Osteoblast (primary cell): ENCODE results near the gene RPL23. TPM values are rescaled to one million over a fixed set of nuclear protein-coding genes. Genes with fewer than 3 reads are reported as not detected.

ENCODE experiments used
- DNase-seq: peaks from one replicate; pipeline ENCODE4 v3.0.0; 2011; ENCODE audit warnings: low spot score, mixed read lengths; ENCODE audit not compliant: insufficient read length; ENCODE audit errors: missing footprints
- H2AFZ ChIP-seq: 2 replicates; pipeline ENCODE4 v1.6.0; 2011; ENCODE audit warnings: mild to moderate bottlenecking, low read length
- H3K27ac ChIP-seq: 2 replicates; pipeline ENCODE4 v1.5.1; 2011; ENCODE audit warnings: mild to moderate bottlenecking, low read depth, low read length, moderate library complexity
- H3K27me3 ChIP-seq: 2 replicates; pipeline ENCODE4 v1.6.0; 2012; ENCODE audit warnings: mild to moderate bottlenecking, control low read depth, inconsistent platforms, low read length, moderate library complexity; ENCODE audit not compliant: insufficient read depth
- H3K36me3 ChIP-seq: 2 replicates; pipeline ENCODE4 v1.5.1; 2011; ENCODE audit warnings: mild to moderate bottlenecking, low read length, control low read depth, moderate library complexity; ENCODE audit not compliant: insufficient read depth
- H3K4me1 ChIP-seq: 2 replicates; pipeline ENCODE4 v1.5.1; 2011; ENCODE audit warnings: mild to moderate bottlenecking, low read length, control low read depth, moderate library complexity; ENCODE audit not compliant: insufficient read depth
- H3K4me2 ChIP-seq: 2 replicates; pipeline ENCODE4 v1.6.0; 2011; ENCODE audit warnings: mild to moderate bottlenecking, low read length; ENCODE audit not compliant: insufficient read depth
- H3K4me3 ChIP-seq: fragments of 200-600 bp; sonication (generic); 3 replicates; pipeline ENCODE4 v1.5.1; 2012; ENCODE audit warnings: mild to moderate bottlenecking, low read length, inconsistent platforms; ENCODE audit not compliant: insufficient read depth
- H3K79me2 ChIP-seq: 2 replicates; pipeline ENCODE4 v1.6.0; 2012; ENCODE audit warnings: mild to moderate bottlenecking, low read length, control low read depth, inconsistent platforms; ENCODE audit not compliant: insufficient read depth
- H3K9me3 ChIP-seq: 2 replicates; pipeline ENCODE4 v1.5.1; 2011; ENCODE audit warnings: low read depth, low read length, control low read depth
- H4K20me1 ChIP-seq: 2 replicates; pipeline ENCODE4 v1.6.0; 2012; ENCODE audit warnings: mild to moderate bottlenecking, low read length, control low read depth; ENCODE audit not compliant: insufficient read depth
- total RNA-seq: library from RNA; depleted of rRNA; stranded (reverse); fragments of >200 nt; gene quantifications from 2 replicates; pipeline ENCODE4 v1.2.3, GENCODE V29; 2012
- TF ChIP-seq, protein P1 (sequence below): IDR thresholded peaks from 2 replicates; pipeline ENCODE4 v1.5.1; 2011; ENCODE audit warnings: mild to moderate bottlenecking, low read depth, low read length, moderate library complexity; ENCODE audit errors: extremely low read depth

RPL23 gene
- total RNA-seq, 1 donor, result 821 TPM

DNA sequence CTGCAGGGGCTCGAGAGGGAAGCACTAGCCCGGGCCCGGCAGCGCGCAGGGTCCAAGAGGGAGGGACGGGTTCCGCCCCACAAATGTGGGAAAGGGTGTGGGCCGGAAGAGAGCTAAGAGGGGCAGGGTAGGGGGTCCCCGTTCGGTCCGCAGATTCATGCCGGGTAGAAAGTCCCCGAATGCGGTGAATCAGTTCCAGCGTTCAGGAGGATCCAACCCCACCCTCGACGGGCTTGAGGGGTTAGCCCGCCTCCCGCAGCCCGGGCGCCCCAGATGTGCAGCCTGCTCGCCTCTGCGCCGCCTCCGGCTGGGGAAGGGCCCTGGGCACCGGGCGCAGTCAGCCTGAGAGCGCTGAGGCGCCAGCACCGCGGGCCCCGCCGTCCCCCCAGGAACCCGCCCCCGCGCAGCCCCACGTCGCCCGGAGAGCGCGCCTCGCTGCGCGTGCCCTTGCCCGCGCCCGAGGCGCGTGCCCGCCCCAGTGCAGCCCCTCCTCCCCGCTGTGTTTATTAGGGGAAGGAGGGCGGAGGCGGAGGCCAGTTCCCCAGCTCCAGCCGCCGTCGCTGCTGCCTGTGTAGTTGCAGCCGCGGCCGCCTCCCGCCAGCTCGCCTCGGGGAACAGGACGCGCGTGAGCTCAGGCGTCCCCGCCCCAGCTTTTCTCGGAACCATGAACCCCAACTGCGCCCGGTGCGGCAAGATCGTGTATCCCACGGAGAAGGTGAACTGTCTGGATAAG lies 16.2 kb upstream of the RPL23 start, which contains the start of gene LASP1:
LASP1 (plus strand) TSS at position 533 of the 733 bp plus-strand sequence; CDS start at position 665, 132 bp downstream.
- Histone ChIP-seq H3K36me3 (peaks cover 10% of the 10 kb centered on the region), H3K79me2 (peaks cover 48% of the 10 kb centered on the region), H3K27me3 (no peaks in the 10 kb centered on the region), H3K4me1 (peaks cover 45% of the 10 kb centered on the region), H4K20me1 (peaks cover 37% of the 10 kb centered on the region), H3K4me3 (peak within 1 kb of the TSS; percentile 100), H2AFZ (peak within 1 kb of the TSS; percentile 86), H3K27ac (peak within 1 kb of the TSS; percentile 82), H3K4me2 (peak within 1 kb of the TSS; percentile 94), H3K9me3 (no peaks in the 10 kb centered on the region)
- TF ChIP-seq, protein P1, sequence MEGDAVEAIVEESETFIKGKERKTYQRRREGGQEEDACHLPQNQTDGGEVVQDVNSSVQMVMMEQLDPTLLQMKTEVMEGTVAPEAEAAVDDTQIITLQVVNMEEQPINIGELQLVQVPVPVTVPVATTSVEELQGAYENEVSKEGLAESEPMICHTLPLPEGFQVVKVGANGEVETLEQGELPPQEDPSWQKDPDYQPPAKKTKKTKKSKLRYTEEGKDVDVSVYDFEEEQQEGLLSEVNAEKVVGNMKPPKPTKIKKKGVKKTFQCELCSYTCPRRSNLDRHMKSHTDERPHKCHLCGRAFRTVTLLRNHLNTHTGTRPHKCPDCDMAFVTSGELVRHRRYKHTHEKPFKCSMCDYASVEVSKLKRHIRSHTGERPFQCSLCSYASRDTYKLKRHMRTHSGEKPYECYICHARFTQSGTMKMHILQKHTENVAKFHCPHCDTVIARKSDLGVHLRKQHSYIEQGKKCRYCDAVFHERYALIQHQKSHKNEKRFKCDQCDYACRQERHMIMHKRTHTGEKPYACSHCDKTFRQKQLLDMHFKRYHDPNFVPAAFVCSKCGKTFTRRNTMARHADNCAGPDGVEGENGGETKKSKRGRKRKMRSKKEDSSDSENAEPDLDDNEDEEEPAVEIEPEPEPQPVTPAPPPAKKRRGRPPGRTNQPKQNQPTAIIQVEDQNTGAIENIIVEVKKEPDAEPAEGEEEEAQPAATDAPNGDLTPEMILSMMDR, result no peak
- peak; percentile 97 for DNase-seq

DNA sequence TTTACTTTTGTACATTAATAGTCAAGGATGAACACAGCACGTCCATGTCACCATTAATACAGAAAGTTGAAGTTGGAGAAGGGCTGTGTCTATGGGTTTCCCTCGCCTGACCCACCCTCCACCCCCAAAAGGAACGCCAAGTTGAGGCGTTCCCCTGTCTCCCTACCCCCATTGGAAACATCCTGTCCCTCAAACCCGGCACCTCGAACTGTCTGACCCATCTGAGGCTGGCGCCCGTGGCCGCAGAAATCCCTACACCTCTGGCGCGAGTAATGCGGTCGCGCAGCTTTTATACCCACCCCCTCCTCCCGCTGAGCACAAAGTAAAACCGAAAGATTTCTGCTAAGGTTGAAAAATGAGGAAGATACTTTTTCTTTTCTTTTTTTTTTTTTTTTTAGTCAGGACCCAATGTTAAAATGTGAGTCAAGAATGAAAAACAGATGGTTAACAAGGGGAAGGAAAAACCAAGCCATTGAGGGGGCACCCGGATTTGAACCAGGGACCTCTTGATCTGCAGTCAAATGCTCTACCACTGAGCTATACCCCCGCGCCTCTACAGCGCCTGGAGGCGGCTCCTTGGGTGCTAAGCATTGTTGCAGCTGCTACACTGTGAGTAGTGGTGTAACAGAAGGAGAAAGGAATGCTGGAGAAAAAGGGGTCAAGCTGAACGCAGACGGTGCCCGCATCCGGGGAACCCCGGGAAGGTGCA lies 15.4 kb upstream of the RPL23 start:
- TF ChIP-seq, protein P1, result peak; percentile 43
- H3K4me3 ChIP-seq, result peak overlapping the region; percentile 100
- H3K9me3 ChIP-seq, result no peaks in the 10 kb centered on the region
- H4K20me1 ChIP-seq, result peaks cover 30% of the 10 kb centered on the region
- peaks cover 41% of the 10 kb centered on the region for H3K79me2 ChIP-seq
- peak overlapping the region; percentile 82 for H3K27ac ChIP-seq
- DNase-seq, result peak; percentile 95
- peaks cover 40% of the 10 kb centered on the region for H3K4me1 ChIP-seq
- peak overlapping the region; percentile 83 for H3K4me2 ChIP-seq
- H3K36me3 ChIP-seq, result peaks cover 10% of the 10 kb centered on the region
- peak overlapping the region; percentile 86 for H2AFZ ChIP-seq
- no peaks in the 10 kb centered on the region for H3K27me3 ChIP-seq

DNA sequence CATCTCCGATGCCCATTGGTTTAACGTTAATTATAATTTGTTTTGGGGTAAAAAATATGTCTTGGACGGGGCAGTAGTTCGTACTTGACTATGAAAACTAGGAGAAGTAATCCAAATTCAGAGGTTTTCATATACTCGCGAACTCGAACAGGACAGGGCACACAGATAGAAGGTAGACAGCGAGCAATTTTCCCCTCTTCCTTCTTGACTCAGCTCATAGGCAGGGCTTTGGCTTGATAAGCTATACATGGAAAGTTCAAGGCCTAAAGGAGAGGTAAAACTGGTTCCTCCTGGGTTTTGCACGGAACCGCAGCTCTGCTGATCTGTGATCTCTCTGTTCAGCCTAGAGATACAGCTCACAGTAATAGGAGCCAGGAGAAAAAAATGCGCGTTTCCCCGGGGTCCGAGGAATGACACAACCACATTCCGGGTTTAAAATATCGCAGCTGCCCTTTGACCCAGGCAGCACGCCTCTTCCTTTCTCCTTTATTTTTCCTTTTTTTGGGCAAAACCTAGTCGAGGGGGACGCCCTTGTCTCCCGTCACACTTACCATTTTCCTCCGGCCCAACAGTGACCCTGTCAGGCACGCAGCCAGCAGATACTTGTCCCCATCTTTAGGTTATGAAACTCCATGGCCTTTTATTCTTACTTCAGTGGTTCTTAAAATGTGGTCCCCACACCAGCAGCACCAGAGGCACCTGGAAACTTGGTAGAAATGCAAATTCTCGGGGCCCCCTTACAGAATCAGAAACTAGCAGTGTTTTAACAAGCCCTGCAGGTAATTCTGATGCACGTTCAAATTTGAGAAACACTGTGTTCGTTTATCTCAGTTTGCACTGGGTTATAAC lies 14.7 kb upstream of the RPL23 start:
- Histone ChIP-seq H3K4me3 (peak overlapping the region; percentile 100), H2AFZ (peak overlapping the region; percentile 86), H3K27me3 (no peaks in the 10 kb centered on the region), H3K4me1 (peaks cover 38% of the 10 kb centered on the region), H3K36me3 (peaks cover 8% of the 10 kb centered on the region), H4K20me1 (peaks cover 22% of the 10 kb centered on the region), H3K9me3 (no peaks in the 10 kb centered on the region), H3K79me2 (peaks cover 33% of the 10 kb centered on the region), H3K4me2 (peak overlapping the region; percentile 83), H3K27ac (peak overlapping the region; percentile 82)
- DNase-seq, result peak; percentile 91
- TF ChIP-seq, protein P1, result no peak
